NB4 (cell line): Measurements from ENCODE around the gene SSX2IP.

ENCODE experiments used
- MAX ChIP-seq: IDR thresholded peaks from 2 replicates; pipeline ENCODE4 v1.6.1; 2011; ENCODE audit warnings: low read depth, low read length
- MYC ChIP-seq: IDR thresholded peaks from 2 replicates; pipeline ENCODE4 v1.6.1; 2011; ENCODE audit warnings: low read depth, low read length
- POLR2A ChIP-seq: IDR thresholded peaks from 2 replicates; pipeline ENCODE4 v1.6.1; 2011; ENCODE audit warnings: mild to moderate bottlenecking; ENCODE audit not compliant: insufficient read length; ENCODE audit errors: extremely low read depth
- TF ChIP-seq, protein P1 (sequence below): IDR thresholded peaks from one replicate; pipeline ENCODE4 v1.5.1; 2012; ENCODE audit warnings: low read depth, low read length

- TF ChIP-seq POLR2A (peak; percentile 73), MAX (peak; percentile 89), MYC (peak; percentile 70; the same call in 1 of the 2 replicates)
- TF ChIP-seq, protein P1, sequence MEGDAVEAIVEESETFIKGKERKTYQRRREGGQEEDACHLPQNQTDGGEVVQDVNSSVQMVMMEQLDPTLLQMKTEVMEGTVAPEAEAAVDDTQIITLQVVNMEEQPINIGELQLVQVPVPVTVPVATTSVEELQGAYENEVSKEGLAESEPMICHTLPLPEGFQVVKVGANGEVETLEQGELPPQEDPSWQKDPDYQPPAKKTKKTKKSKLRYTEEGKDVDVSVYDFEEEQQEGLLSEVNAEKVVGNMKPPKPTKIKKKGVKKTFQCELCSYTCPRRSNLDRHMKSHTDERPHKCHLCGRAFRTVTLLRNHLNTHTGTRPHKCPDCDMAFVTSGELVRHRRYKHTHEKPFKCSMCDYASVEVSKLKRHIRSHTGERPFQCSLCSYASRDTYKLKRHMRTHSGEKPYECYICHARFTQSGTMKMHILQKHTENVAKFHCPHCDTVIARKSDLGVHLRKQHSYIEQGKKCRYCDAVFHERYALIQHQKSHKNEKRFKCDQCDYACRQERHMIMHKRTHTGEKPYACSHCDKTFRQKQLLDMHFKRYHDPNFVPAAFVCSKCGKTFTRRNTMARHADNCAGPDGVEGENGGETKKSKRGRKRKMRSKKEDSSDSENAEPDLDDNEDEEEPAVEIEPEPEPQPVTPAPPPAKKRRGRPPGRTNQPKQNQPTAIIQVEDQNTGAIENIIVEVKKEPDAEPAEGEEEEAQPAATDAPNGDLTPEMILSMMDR, result no peak
Measured at GRCh38 chr1:84690397-84691121, at the start of gene SSX2IP.
